Sigmoid colon (tissue), 7 donors: ENCODE data around the gene KCNMB1. TPM values are rescaled to one million over a fixed set of nuclear protein-coding genes. Genes with fewer than 3 reads are reported as not detected.

Experiments
- DNase-seq: peaks from one replicate; pipeline ENCODE4 v3.0.0-alpha.2; 2019
- H3K27ac ChIP-seq, 4 donors: fragments of 200-600 bp; sonication (generic); one replicate each; pipeline ENCODE4 v1.5.1; 2016 to 2019; ENCODE audit warnings: mild to moderate bottlenecking in 1 of 4
- H3K27me3 ChIP-seq, 3 donors: fragments of 200-600 bp; sonication (generic); one replicate each; pipeline ENCODE4 v1.5.1; 2019; ENCODE audit warnings: mild to moderate bottlenecking in 1 of 3
- H3K36me3 ChIP-seq, 4 donors: fragments of 200-600 bp; sonication (generic); one replicate each; pipeline ENCODE4 v1.5.1; 2016 to 2019
- H3K4me1 ChIP-seq, 4 donors: fragments of 200-600 bp; sonication (generic); one replicate each; pipeline ENCODE4 v1.5.1; 2017 to 2019
- H3K4me3 ChIP-seq, 4 donors: fragments of 200-600 bp; sonication (generic); one replicate each; pipeline ENCODE4 v1.5.1; 2017 to 2019; ENCODE audit warnings: mild to moderate bottlenecking in 2 of 4, moderate library complexity in 1 of 4
- H3K9me3 ChIP-seq, 4 donors: fragments of 200-600 bp in 3 of 4; sonication (generic) in 3 of 4; one replicate each; pipeline versions ENCODE4 v1.5.1 to v1.6.1; 2013 to 2019
- EP300 ChIP-seq, 4 donors: sonication (generic); formaldehyde crosslinking; IDR thresholded peaks; one replicate each; pipeline ENCODE4 v1.6.1; 2017; ENCODE audit warnings: antibody characterized with exemption in 4 of 4
- POLR2A ChIP-seq, 2 donors: fragments of 450-650 bp; IDR thresholded peaks; one replicate each; pipeline ENCODE4 v1.6.1; 2016; ENCODE audit warnings: antibody characterized with exemption in 2 of 2, mild to moderate bottlenecking in 2 of 2, moderate library complexity in 2 of 2
- POLR2AphosphoS5 ChIP-seq, 4 donors: sonication (generic); formaldehyde crosslinking; IDR thresholded peaks; one replicate each; pipeline ENCODE4 v1.6.1; 2017; ENCODE audit warnings: antibody characterized with exemption in 4 of 4
- WGBS, 2 donors: extraction: QIAGEN DNeasy Blood & Tissue Kit; methylation state at CpG; one replicate each; pipeline ENCODE4 v1.1.7; 2013; 5-methylcytosine and 5-hydroxymethylcytosine counted together
- intact Hi-C: fragments of 100-400 bp; cut with DNase I; formaldehyde crosslinking; loops from one replicate; pipeline ENCODE4 v1.15.1; 2023
- polyA plus RNA-seq, 3 donors: library from polyadenylated mRNA; stranded (reverse); fragments of 200-250 nt; gene quantifications; one replicate each; pipeline ENCODE4 v1.2.3, GENCODE V29; 2013
- total RNA-seq, 4 donors: library from RNA; depleted of rRNA; stranded (reverse); fragments of >200 nt; gene quantifications; one replicate each; pipeline ENCODE4 v1.1.0, GENCODE V29; 2016
- TF ChIP-seq, protein P1 (sequence below), 4 experiments: fragments of 450-650 bp in 3 of 4; fragments of 200-600 bp in 1 of 4; IDR thresholded peaks; one replicate each; pipeline ENCODE4 v1.5.1; 2016 to 2019; ENCODE audit warnings: antibody characterized with exemption in 4 of 4, mild to moderate bottlenecking in 3 of 4, moderate library complexity in 2 of 4
- donor health status: healthy with polysubstance abuse.
- donor health status: Bipolar disorder and iron deficiency.
- donor health status: healthy.

Gene KCNMB1
- total and polyA plus RNA-seq, 7 donors: 0.46 to 59.8 (median 38.6) TPM

DNA sequence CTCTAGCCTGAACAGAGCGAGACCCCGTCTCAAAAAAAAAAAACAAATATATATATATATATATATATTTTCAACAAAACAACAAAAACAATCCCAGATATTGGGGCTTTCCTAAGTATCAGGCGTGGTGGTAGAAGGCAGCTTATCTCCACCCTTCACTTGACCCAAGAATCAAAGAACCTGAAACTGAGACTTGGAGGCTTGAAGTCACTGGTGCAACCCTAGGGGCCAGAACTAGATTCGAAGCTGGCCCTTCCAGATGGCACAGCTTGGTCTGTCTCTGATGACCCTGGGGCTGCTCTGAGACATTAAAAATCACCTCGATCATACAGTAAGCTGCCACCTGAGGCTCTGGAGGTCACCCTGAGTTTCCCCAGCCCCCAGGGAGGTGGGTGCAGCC lies 1.3 kb upstream of the KCNMB1 start:
- intact Hi-C loops: no loop called here
- H3K27me3 ChIP-seq: no peaks in the 10 kb centered on the region
- no peaks in the 10 kb centered on the region for H3K9me3 ChIP-seq
- peaks cover 0 to 53% (median 42%) of the 10 kb centered on the region in 4 donors for H3K4me1 ChIP-seq
- H3K27ac ChIP-seq: peak overlapping the region; percentile 89 to 95 (median 94)
- H3K36me3 ChIP-seq: no peaks in the 10 kb centered on the region
- 82 to 83% methylated on average over 5 of the region's 5 CpGs for WGBS, 2 donors
- no peak for DNase-seq
- TF ChIP-seq POLR2AphosphoS5 (IDR thresholded peaks at IDR 0.05) (no peak), EP300 (IDR thresholded peaks at IDR 0.05) (no peak), POLR2A (IDR thresholded peaks at IDR 0.05) (no peak)
- TF ChIP-seq, protein P1, sequence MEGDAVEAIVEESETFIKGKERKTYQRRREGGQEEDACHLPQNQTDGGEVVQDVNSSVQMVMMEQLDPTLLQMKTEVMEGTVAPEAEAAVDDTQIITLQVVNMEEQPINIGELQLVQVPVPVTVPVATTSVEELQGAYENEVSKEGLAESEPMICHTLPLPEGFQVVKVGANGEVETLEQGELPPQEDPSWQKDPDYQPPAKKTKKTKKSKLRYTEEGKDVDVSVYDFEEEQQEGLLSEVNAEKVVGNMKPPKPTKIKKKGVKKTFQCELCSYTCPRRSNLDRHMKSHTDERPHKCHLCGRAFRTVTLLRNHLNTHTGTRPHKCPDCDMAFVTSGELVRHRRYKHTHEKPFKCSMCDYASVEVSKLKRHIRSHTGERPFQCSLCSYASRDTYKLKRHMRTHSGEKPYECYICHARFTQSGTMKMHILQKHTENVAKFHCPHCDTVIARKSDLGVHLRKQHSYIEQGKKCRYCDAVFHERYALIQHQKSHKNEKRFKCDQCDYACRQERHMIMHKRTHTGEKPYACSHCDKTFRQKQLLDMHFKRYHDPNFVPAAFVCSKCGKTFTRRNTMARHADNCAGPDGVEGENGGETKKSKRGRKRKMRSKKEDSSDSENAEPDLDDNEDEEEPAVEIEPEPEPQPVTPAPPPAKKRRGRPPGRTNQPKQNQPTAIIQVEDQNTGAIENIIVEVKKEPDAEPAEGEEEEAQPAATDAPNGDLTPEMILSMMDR (IDR thresholded peaks at IDR 0.05): no peak
- peak overlapping the region; percentile 10 to 69 (median 60) for H3K4me3 ChIP-seq

DNA sequence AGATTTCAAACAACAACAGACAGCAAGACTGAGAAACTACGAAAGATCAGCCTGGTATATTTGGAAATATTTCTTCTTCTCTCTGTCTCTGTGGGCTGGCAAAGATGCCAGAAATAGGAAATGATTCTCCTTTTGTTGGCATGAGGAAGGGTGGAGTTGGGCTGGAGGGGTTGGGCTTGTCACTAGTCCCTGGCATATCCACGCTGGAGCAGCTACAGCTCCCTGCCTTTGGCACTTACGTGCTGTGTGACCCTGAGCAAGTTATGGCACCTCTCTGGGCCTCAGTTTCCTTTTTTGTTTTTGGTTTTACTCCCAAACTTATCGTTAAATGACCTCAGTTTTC lies 354 bp upstream of the KCNMB1 start:
- H3K4me1 ChIP-seq: peaks cover 0 to 62% (median 50%) of the 10 kb centered on the region in 4 donors
- 51 to 65% methylated on average over 4 of the region's 4 CpGs for WGBS, 2 donors

DNA sequence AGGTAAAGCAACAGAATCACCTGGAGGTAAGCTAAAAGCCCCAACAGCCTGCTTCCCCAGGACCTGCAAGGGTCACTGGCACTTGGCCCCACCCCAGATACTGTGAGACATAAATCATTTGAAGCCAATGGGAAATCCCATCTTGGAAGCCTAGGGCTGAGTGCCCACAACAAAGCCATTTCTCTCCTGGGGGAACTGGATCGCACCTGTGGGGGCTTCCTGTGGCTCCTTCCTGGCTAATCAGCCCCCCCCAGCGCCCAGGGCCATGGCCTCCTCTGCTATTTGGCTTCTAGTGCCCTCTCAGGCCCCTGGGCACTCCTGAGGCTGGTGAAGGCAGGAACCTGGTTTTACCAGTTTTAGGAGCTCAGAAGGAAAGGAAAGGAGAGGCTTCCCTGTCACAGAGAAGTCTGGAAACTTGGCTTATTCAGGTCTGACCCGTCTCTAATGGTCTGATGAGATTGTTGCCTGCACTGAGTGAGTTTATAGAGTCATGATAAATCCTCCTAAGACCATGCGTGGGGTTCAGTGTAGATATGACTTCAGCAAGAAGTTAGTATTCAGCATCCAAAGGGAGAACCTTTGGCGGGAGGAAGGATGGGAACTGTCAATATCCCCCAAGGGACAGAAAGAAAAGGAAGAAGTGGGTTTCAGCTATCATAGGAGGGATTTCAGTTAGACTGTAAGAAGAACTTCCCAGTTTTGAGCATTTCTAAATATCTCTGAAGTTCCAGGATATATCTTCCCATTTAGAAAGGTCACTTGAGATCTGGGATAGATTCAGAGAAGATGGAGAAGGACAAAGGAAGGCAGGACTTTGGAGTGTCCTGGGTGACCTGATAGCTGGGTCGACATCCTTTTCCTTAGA lies 1.2 kb downstream of the KCNMB1 start:
- Histone ChIP-seq H3K27ac (peak overlapping the region; percentile 89 to 95 (median 94)), H3K4me1 (peaks cover 0 to 62% (median 54%) of the 10 kb centered on the region in 4 donors), H3K27me3 (no peaks in the 10 kb centered on the region), H3K9me3 (no peaks in the 10 kb centered on the region), H3K36me3 (peaks cover 0 to 19% (median 14%) of the 10 kb centered on the region in 4 donors), H3K4me3 (peak overlapping the region; percentile 54 to 69 (median 60))
- TF ChIP-seq POLR2A (IDR thresholded peaks at IDR 0.05) (no peak), EP300 (IDR thresholded peaks at IDR 0.05) (no peak), POLR2AphosphoS5 (IDR thresholded peaks at IDR 0.05) (peak in 2 of 4 donors; percentile 26 to 34)
- intact Hi-C loops: no loop called here
- no peak for DNase-seq
- 52 to 66% methylated on average over 6 of the region's 6 CpGs for WGBS, 2 donors

More for the DNA sequence above, 354 bp upstream of the KCNMB1 start:
- Histone ChIP-seq H3K36me3 (peaks cover 0 to 7% (median 2%) of the 10 kb centered on the region in 4 donors), H3K27ac (peak overlapping the region; percentile 89 to 95 (median 94)), H3K4me3 (peak overlapping the region; percentile 54 to 69 (median 60)), H3K9me3 (no peaks in the 10 kb centered on the region), H3K27me3 (no peaks in the 10 kb centered on the region)
- intact Hi-C loops: no loop called here
- peak; percentile 81 for DNase-seq
- TF ChIP-seq, protein P1 (IDR thresholded peaks at IDR 0.05): no peak
- no peak for TF ChIP-seq EP300 (IDR thresholded peaks at IDR 0.05)
- TF ChIP-seq POLR2AphosphoS5 (IDR thresholded peaks at IDR 0.05): peak in 1 of 4 donors; percentile 30

DNA sequence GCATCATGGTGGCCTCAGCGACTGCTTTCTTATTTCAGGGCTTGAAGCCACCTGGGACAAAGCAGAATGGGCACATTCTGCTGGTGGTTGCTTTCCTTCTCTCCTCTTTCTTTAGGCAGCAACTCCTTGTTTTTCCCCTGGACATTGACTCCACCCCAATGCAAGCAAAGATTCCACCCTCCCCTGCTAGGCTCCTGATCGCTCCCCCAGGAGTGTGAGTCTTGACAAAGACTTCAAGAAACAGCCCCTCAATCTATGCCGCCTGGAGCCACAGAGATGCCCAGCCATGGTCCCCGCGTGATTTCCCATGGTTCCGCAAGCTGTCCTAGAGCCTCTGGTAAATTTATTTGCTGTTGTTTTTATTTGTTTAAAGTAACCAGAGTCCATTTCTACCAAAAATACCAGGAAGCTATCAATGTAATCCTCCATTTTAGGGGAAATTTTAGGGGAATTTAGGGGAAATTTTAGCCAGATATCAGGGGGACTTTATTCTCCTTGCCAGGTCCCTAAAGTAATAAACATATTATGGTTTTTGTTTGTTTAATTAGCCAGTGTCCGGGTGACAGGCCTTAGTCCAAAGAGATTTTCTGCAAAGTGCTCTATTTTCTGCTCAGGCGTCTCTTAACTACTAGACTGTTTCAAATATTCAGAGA lies 2.3 kb downstream of the KCNMB1 start:
- Histone ChIP-seq H3K4me1 (peaks cover 0 to 54% (median 49%) of the 10 kb centered on the region in 4 donors), H3K36me3 (peaks cover 0 to 30% (median 18%) of the 10 kb centered on the region in 4 donors), H3K4me3 (peak overlapping the region; percentile 54 to 69 (median 60)), H3K27me3 (no peaks in the 10 kb centered on the region), H3K9me3 (no peaks in the 10 kb centered on the region), H3K27ac (peak overlapping the region; percentile 89 to 95 (median 94))
- 67 to 73% methylated on average over 8 of the region's 8 CpGs for WGBS, 2 donors
- intact Hi-C loops: no loop called here
- TF ChIP-seq EP300 (IDR thresholded peaks at IDR 0.05) (no peak), POLR2A (IDR thresholded peaks at IDR 0.05) (no peak), POLR2AphosphoS5 (IDR thresholded peaks at IDR 0.05) (no peak)
- TF ChIP-seq, protein P1 (IDR thresholded peaks at IDR 0.05): no peak
- no peak for DNase-seq

DNA sequence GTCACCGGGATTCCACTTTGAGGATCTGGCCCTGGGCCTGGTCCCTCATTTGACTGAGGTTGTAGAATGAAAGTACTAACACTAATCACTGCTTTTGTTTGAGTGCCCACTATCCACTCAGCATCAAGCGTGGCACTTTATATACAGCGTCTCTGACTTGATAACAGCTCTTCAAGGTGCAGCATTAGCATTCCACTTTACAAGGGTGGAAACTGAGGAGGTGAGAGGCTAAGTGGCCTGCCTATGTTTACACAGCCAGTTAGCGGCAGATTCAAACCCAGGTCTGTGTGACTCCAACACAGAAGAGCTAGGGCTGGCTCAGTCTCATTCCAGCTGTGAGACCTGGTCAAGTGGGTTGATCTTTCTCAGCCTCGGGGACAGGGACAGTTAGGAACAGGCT lies 5.9 kb downstream of the KCNMB1 start:
- Histone ChIP-seq H3K4me1 (peaks cover 0 to 75% (median 63%) of the 10 kb centered on the region in 4 donors), H3K9me3 (no peaks in the 10 kb centered on the region), H3K36me3 (peaks cover 14 to 55% (median 27%) of the 10 kb centered on the region in 4 donors), H3K27me3 (no peaks in the 10 kb centered on the region), H3K27ac (peak overlapping the region; percentile 57 to 95 (median 92)), H3K4me3 (no peak overlapping the region)
- 70 to 79% methylated on average over 5 of the region's 5 CpGs for WGBS, 2 donors
- intact Hi-C loops: no loop called here
- TF ChIP-seq, protein P1 (IDR thresholded peaks at IDR 0.05): no peak
- TF ChIP-seq EP300 (IDR thresholded peaks at IDR 0.05): no peak
- TF ChIP-seq POLR2A (IDR thresholded peaks at IDR 0.05): no peak
- no peak for TF ChIP-seq POLR2AphosphoS5 (IDR thresholded peaks at IDR 0.05)
- no peak for DNase-seq
